Duodenal mucosa (tissue), 2 donors: ENCODE data around the gene GOLGA5.
"Not testable (repeated sequence)": the region's sequence is repeated elsewhere in the genome, so short reads cannot be mapped to it uniquely, and the experiment has no call there.

Experiments
- H3K27ac ChIP-seq: one replicate; pipeline ENCODE4 v1.7.0; 2013; ENCODE audit warnings: low read depth, low read length
- H3K27me3 ChIP-seq, 2 donors: one replicate each; pipeline ENCODE4 v1.7.0; 2013; ENCODE audit warnings: low read length in 2 of 2, control low read depth in 1 of 2; ENCODE audit not compliant: insufficient read depth in 2 of 2, control insufficient read depth in 1 of 2
- H3K36me3 ChIP-seq, 2 donors: one replicate each; pipeline ENCODE4 v1.7.0; 2013; ENCODE audit warnings: low read length in 2 of 2, control low read depth in 1 of 2; ENCODE audit not compliant: insufficient read depth in 2 of 2, control insufficient read depth in 1 of 2
- H3K4me1 ChIP-seq, 2 donors: one replicate each; pipeline ENCODE4 v1.7.0; 2013; ENCODE audit warnings: low read length in 2 of 2, control low read depth in 1 of 2; ENCODE audit not compliant: insufficient read depth in 2 of 2, control insufficient read depth in 1 of 2
- H3K4me3 ChIP-seq, 2 donors: one replicate each; pipeline ENCODE4 v1.7.0; 2013; ENCODE audit warnings: low read length in 2 of 2, low read depth in 1 of 2
- H3K9ac ChIP-seq, 2 donors: one replicate each; pipeline ENCODE4 v1.7.0; 2013; ENCODE audit warnings: low read length in 2 of 2, low read depth in 1 of 2
- H3K9me3 ChIP-seq, 2 donors: one replicate each; pipeline ENCODE4 v1.7.0; 2013; ENCODE audit warnings: low read length in 2 of 2, control low read depth in 1 of 2; ENCODE audit not compliant: control insufficient read depth in 1 of 2

Gene GOLGA5

DNA sequence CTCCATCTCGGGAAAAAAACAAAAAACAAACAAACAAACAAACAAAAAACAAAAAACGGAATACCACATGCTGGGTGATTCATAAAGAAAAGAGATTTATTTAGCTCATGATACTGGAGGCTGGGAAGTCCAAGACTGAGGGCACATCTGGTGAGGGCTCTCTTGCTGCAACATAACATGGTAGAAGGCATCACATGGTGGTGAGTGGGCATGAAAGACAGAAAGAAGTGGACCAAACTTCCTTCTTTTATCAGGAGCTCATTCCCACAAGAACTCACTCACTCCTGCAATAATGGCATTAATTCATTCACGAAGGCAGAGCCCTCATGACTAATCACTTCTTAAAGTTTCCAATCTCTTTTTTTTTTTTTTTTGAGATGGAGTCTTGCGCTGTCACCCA, 37.7 kb upstream of the GOLGA5 start:
- no peaks in the 10 kb centered on the region for H3K36me3 ChIP-seq
- H3K9me3 ChIP-seq: no peaks in the 10 kb centered on the region
- H3K4me1 ChIP-seq: no peaks in the 10 kb centered on the region
- no peaks in the 10 kb centered on the region for H3K27me3 ChIP-seq
- no peak overlapping the region for H3K27ac ChIP-seq
- H3K4me3 ChIP-seq: no peak overlapping the region
- H3K9ac ChIP-seq: no peak overlapping the region

DNA sequence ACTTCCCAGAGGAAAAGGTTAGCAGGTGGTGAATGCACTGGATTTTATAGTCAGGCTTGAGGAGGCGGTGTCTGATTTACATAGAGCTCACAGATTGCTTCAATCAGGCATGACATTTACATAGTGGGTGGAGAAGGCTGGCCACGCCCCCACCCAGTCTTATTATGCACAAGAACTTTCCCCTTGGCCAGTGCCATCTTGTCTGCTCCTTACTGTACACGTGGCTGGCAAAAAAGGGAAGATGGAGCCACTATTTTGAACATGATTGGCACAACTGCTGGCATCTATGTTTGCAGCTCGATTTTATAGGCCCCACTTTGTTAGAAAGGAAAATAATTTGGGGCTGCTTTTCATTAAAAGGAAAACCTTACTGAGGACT, 34.8 kb upstream of the GOLGA5 start:
- Histone ChIP-seq H3K4me3 (no peak overlapping the region), H3K9ac (no peak overlapping the region), H3K27ac (no peak overlapping the region), H3K4me1 (no peaks in the 10 kb centered on the region), H3K36me3 (no peaks in the 10 kb centered on the region), H3K9me3 (no peaks in the 10 kb centered on the region), H3K27me3 (no peaks in the 10 kb centered on the region)

DNA sequence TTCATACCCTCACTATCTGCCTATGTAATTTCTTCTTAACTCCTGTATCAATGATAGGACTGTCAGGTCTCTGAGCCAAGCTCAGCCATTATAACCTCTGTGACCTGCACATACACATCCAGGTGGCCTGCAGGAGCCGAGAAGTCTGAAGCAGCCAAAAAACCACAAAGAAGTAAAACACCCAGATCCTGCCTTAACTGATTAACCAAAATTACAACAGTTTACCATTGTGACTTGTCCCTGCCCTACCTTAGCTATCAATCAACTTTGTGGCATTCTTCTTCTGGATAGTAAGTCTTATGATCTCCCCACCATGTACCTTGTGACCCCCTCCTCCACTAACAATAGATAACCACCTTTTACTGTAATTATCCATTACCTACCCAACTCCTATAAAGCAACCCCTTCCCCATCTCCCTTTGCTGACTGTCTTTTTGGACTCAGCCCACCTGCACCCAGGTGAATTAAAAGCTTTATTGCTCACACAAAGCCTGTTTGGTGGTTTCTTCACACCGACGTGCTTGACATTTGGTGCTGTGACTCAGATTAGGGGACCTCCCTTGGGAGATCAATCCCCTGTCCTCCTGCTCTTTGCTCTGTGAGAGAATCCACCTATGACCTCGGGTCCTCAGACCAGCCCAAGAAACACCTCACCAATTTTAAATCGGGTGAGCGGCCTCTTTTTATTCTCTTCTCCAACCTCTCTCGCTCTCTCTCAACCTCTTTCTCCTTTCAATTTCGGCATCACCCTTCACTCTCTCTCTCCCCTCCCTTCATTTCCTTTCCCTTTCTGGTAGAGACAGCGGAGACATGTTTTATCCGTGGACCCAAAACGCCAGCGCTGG, 34.2 kb upstream of the GOLGA5 start:
- Histone ChIP-seq H3K27me3 (no peaks in the 10 kb centered on the region), H3K9me3 (no peaks in the 10 kb centered on the region), H3K27ac (no peak overlapping the region), H3K4me3 (no peak overlapping the region), H3K4me1 (no peaks in the 10 kb centered on the region), H3K9ac (no peak overlapping the region), H3K36me3 (no peaks in the 10 kb centered on the region)

DNA sequence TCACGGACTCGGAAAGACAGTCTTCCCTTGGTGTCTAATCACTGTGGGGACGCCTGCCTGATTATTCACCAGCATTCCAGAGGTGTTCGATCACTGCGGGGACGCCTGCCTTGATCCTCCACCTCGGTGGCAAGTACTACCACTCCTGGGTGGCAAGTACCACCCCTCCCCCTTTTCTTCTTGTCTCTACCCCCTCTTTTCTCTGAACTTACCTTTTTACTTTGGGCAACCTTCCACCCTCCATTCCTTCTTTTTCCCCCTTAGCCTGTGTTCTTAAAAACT, 33.6 kb upstream of the GOLGA5 start:
- H3K9me3 ChIP-seq: no peaks in the 10 kb centered on the region
- no peak overlapping the region for H3K27ac ChIP-seq
- H3K4me1 ChIP-seq: no peaks in the 10 kb centered on the region
- no peak overlapping the region for H3K4me3 ChIP-seq
- H3K9ac ChIP-seq: no peak overlapping the region
- no peaks in the 10 kb centered on the region for H3K27me3 ChIP-seq
- no peaks in the 10 kb centered on the region for H3K36me3 ChIP-seq

DNA sequence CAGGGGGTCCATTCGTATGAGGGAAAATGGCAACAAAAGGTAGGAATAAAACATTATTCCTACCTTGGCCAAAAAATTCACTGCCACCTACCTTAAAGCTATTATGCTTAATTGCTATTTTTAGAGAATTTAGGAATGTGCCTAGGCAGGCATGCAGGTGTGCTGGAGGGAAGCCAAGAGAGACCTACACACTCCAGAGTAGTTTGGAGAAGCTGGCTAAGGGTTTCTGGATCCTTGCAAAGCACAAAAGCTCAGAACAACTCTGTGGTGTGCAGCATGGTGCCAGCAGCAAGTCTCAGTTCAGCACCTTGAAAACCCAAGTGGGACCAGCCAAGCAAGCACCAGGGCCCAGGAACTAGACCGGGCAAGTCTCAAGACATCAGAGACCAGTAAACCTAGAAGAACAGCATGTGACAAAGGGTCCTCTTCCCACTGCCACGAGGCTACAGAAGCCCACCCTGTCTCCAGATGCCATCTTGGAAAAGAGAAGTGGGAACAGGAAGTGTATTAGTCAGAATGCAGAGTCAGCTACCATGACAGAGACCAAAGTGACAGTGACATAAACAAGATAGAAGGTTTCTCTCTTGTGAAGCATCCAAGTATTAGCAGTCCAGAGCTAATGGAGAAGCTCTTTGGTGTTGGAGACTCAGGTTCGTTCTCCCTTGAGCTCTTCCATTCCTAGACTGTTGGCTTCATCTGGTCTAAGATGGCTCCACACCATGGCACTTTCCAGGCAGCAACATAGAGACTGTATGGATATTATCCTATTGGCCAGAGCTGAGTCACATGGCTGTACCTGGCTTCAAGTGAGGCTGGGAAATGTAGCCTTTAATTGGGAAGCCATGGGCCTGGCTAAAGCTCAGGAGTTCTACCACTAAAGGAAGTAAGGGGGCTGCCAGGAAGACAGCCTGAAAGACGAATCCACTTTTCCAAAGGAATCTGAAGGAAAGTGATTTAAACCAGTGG, 30.2 kb upstream of the GOLGA5 start:
- H3K4me3 ChIP-seq, H3K27me3 ChIP-seq, H3K36me3 ChIP-seq, H3K27ac ChIP-seq, H3K4me1 ChIP-seq, H3K9ac ChIP-seq, H3K9me3 ChIP-seq: not testable (repeated sequence)

DNA sequence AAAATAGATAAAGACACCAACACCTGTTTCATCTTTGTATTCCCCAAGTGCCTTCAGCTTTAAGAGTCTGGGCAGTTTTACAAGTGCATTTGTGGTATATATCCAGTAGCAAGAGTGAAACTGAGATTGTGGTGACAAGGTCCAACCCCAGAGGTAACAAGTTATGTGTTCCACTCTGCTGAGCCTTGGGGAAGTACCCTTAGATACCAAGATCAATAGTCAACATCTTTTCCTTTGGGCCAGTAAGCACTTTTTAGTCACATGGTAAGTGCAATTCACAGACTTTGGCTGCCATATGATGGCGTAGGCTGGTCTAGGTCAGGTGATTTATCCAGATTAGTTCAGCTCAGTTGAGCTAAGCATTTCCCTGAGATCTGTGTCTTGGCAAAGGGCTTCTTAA, 25.9 kb upstream of the GOLGA5 start:
- not testable (repeated sequence) for H3K27me3 ChIP-seq, H3K36me3 ChIP-seq, H3K9ac ChIP-seq, H3K4me3 ChIP-seq, H3K9me3 ChIP-seq, H3K4me1 ChIP-seq
- H3K27ac ChIP-seq: peak overlapping the region; percentile 66

DNA sequence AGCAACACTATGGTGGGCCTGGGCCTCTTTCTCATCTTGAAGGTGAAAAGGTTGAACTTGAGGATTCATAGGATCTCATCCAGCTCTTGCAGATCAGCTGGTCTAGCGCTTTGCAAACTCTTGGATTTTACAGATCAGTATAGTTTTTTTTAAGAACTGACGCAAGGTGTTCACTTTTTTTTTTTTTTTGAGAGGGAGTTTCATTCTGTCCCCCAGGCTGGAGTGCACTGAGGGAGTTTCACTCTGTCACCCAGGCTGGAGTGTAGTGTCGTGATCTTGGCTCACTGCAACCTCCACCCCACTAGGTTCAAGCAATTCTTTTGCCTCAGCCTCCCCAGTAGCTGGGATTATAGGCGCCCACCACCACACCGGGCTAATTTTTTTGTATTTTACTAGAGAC, 25.3 kb upstream of the GOLGA5 start:
- Histone ChIP-seq H3K4me1 (peaks cover 3 to 9% of the 10 kb centered on the region in 2 donors), H3K27ac (peak overlapping the region; percentile 66)

DNA sequence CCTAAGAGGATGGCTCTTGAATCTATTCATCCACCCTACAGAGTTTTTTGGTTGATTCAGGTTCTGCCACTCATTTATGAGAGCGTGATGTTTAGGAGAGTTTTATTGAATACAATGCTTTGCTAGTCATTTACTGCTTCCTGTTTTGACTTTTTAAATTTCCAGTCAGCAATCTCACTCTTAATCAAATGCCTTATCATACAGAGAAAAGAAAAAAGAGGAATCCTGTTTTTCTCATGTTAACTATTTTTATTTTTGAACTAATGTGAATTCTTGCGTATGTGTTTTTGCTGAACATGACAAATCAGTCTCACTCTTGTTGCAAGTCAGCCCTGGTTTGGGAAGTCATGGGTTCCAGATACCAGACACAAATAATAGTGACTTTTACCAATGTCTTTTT, 23.6 kb upstream of the GOLGA5 start:
- Histone ChIP-seq H3K27ac (no peak overlapping the region), H3K27me3 (no peaks in the 10 kb centered on the region), H3K4me3 (no peak overlapping the region), H3K9ac (no peak overlapping the region), H3K4me1 (peaks cover 3 to 15% of the 10 kb centered on the region in 2 donors), H3K9me3 (no peaks in the 10 kb centered on the region), H3K36me3 (no peaks in the 10 kb centered on the region)

More for the DNA sequence above, 25.3 kb upstream of the GOLGA5 start:
- H3K9me3 ChIP-seq: no peaks in the 10 kb centered on the region
- H3K4me3 ChIP-seq: no peak overlapping the region
- no peaks in the 10 kb centered on the region for H3K27me3 ChIP-seq
- H3K36me3 ChIP-seq: no peaks in the 10 kb centered on the region
- H3K9ac ChIP-seq: no peak overlapping the region

DNA sequence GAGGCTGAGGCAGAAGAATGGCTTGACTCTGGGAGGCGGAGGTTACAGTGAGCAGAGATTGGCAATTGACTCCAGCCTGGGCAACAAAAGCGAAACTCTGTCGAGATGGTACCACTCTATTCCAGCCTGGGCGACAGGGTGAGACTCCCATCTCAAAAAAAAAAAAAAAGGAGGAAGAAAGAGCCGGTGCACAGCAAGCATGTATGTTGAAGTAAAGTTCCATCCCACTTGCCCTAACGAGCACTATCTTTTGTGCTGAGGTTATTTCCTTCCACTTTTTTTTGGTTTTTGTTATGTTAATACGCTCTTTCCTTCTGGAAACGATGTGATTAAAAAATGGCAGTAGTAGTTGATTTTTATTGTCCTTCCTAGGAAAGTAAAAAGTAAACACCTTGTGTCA, 19.5 kb upstream of the GOLGA5 start:
- Histone ChIP-seq H3K4me3 (no peak overlapping the region), H3K9me3 (no peaks in the 10 kb centered on the region), H3K9ac (no peak overlapping the region), H3K27me3 (no peaks in the 10 kb centered on the region), H3K27ac (peak overlapping the region; percentile 26), H3K36me3 (no peaks in the 10 kb centered on the region), H3K4me1 (peaks cover 0 to 11% of the 10 kb centered on the region in 2 donors)

DNA sequence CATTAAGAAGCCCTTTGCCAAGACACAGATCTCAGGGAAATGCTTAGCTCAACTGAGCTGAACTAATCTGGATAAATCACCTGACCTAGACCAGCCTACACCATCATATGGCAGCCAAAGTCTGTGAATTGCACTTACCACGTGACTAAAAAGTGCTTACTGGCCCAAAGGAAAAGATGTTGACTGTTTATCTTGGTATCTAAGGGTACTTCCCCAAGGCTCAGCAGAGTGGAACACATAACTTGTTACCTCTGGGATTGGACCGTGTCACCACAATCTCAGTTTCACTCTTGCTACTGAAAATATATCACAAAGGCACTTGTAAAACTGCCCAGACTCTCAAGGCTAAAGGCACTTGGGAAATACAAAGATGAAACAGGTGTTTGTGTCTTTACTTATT, 18.8 kb upstream of the GOLGA5 start:
- H3K27ac ChIP-seq: peak overlapping the region; percentile 26

More for the DNA sequence above, 18.8 kb upstream of the GOLGA5 start:
- H3K9me3 ChIP-seq, H3K4me3 ChIP-seq, H3K27me3 ChIP-seq, H3K36me3 ChIP-seq, H3K9ac ChIP-seq: not testable (repeated sequence)
- peaks cover 0 to 11% of the 10 kb centered on the region in 2 donors for H3K4me1 ChIP-seq
